ENCODE results near the gene MACC1.
"Not testable (repeated sequence)": the region's sequence is repeated elsewhere in the genome, so short reads cannot be mapped to it uniquely, and the experiment has no call there.

MACC1 gene

DNA sequence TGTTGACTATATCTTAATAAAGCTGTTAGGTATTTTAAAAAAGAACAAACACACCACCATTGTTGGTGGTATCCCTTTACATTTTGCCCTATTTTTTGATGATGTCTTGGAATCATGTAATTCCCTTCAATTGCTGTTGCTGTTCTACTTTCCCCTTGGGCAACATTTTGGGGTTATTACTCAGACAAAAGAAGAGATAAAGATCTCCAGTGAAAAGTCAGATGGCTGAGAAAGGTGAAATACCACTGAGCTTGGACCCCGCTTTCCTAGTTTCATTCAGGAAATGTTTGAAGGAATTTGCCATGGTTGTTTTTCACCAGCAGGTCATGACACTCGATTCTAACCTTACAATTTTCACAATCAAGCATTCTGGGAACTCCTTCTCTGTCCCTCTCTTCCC lies 84.6 kb downstream of the MACC1 start:
- DNase-seq, result no peak

GRCh38 chr7:20131776-20132175 lies 85.4 kb downstream of the MACC1 start:
- DNase-seq, result no peak

GRCh38 chr7:20129920-20130319 lies 87.3 kb downstream of the MACC1 start:
- DNase-seq, result no peak

GRCh38 chr7:20128001-20128400 lies 89.2 kb downstream of the MACC1 start:
- no peak for DNase-seq

- DNase-seq, result not testable (repeated sequence)
Measured at GRCh38 chr7:20126060-20126459, 91.1 kb downstream of the MACC1 start.

DNA sequence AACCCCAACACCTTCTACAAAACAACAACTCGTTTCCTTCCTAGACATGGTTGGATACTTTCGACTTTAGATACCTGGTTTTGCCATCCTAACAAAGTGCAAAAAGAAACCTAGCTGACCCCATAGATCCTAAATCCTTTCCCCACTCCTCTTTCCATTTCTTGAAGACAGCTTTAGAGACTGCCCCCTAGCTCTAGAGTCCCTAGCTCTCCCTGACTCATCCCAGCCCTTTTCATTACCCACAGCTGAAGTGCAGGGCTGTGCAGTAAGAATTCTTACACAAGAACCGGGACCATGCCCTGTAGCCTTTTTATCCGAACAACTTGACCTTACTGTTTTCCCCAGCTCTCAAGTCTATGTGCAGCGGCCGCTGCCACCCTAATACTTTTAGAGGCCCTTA lies 93.1 kb downstream of the MACC1 start:
- DNase-seq, result not testable (repeated sequence)

DNA sequence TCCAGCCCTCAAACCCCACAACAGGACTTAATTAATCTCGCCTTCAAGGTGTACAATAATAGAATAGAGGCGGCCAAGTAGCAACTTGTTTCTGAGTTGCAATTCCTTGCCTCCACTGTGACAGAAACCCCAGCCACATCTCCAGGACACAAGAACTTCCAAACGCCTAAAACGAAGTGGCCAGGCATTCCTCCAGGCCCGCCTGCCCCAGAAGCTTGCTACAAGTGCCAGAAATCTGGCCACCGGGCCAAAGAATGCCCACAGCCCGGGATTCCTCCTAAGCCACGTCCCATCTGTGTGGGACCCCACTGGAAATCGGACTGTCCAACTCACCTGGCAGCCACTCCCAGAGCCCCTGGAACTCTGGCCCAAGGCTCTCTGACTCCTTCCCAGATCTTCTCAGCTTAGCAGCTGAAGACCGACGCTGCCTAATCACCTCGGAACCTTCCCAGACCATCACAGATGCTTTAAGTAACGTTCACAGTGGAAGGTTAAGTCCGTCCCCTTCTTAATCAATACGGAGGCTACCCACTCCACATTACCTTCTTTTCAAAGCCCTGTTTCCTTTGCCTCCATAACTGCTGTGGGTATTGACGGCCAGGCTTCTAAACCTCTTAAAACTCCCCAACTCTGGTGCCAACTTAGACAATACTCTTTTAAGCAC lies 94.4 kb downstream of the MACC1 start:
- not testable (repeated sequence) for DNase-seq

- no peak for DNase-seq
Measured at GRCh38 chr7:20122073-20122472, 95.1 kb downstream of the MACC1 start.

DNA sequence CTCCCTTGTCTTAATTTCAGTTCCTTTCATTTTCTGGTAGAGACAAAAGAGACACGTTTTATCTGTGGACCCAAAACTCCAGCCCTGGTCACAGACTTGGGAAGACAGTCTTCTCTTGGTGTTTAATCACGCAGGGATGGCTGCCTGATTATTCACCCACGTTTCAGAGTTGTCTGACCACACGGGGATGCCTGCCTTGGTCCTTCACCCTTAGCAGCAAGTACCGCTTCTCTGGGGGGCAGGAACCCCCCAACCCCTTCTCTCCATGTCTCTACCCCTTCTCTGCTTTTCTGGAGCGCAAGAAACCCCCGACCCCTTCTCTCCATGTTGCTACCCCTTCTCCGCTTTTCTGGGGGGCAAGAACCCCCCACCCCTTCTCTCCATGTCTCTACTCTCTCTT lies 95.8 kb downstream of the MACC1 start:
- no peak for DNase-seq

DNA sequence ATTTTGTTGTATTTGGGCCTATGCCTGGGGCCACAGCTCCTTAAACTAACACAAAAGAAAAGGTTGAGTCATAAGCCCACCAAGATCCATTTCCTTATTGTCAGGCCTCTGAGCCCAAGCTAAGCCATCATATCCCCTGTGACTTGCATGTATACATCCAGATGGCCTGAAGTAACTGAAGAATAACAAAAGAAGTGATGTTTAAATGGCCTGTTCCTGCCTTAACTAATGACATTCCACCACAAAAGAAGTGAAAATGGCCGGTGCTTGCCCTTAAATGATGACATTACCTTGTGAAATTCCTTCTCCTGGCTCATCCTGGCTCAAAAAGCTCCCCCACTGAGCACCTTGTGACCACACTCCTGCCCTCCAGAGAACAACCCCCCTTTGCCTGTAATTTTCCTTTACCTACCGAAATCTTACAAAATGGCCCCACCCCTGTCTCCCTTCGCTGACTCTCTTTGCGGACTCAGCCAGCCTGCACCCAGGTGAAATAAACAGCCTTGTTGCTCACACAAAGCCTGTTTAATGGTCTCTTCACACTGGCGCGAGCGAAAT lies 96.5 kb downstream of the MACC1 start:
- DNase-seq, result not testable (repeated sequence)

DNA sequence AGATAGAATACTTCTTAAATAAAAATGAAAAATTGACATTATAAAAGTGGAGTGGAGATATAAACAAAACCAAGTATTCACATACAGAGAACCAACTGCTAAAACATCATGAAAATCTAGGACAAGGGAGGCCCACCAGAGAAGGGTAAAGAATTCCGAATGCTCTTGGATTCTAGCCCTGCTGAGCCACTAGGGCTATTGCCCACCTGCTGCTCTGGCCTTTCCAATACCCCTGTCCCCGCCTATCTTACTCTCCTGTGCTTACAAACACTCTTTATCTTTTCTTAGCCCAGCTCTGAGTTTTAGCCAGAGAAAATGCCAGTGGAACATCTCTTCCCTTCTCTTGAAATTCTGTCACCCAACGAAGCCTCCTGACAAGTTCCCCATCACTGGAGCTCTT lies 100.3 kb downstream of the MACC1 start:
- no peak for DNase-seq

DNA sequence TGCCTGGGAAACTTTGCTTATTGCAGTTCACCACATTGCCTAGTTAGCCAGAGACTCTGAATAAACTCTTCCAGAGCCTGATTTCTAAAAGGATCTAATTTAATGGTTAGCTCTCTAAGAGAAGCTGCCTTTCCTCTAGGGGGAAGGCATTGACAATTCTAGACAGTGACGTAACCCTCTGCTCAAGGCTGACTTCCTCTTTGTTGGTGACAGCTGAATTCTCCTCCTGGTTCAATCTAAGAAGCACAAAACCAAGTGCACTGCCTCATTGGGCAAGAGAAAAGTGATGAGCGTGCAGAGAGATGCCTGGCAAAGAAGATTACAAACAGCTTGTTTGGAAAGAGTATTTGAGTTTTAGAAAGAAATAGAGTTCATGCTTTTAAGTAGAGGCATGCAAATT lies 102.7 kb downstream of the MACC1 start:
- peak in 6 of 58 donors; percentile 0 to 14 (median 5) for DNase-seq

DNA sequence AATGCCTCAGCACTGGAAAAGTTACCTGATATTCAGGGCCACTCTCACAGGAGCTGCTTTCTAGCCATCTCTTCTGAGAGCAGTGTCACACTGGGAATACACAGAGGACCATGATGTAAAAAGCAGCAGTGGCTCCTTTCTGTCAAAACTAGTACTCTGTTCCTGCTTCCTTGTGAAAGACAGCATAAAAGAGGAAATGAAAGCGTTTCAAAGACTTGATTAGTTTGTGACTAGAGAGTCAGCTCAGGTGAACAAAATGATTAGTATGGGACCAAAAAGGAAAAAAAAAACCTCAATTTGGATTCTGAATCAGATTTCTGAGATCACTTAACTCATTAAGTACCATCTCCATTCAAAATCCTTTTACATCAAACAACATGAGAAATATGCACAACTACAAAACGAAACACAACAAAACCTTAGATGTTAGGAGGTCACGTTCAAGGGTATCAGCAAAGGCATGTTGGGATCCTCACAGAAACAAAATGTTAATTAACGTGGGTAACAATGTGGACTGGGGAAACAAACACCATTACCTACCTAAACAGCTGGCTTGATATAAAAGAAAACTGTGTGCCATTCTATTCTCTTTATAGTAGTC lies 103.7 kb downstream of the MACC1 start:
- no peak for DNase-seq

- peak in 2 of 58 donors; percentile 24 to 33 for DNase-seq
Measured at GRCh38 chr7:20112696-20113095, 104.5 kb downstream of the MACC1 start.

DNA sequence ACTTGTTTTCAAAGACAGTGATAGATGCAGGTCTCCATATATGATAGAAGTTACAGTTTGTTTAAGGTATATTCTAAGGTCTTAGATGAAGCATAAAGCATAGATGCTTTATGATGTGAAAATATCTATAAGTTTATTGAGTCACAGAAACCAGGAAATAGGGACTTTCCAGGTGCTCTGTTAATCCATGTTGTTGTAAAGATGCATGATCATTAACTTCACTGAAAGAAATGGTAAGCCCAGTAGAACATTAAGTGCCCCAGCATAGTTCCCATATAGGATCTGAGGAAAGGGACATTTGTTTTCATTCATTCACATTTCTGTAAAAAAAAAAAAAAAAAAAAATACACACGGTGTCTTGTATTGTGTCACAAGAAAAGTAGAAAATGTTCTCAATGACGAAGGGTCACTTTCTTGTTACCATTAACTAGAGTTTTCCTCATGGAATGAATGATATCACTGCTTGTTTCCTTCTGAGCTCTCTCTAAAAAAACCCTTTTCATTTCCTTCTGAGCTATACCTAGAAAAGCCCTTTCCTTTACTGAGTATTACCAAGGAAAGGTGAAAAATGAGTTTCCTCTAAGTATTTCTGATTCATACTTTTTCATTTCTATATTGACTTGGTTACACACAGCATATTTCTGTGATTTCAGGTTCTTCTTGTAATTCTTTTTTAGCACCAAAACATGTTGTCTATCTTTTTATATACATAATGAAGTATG lies 105.2 kb downstream of the MACC1 start:
- DNase-seq, result no peak

- DNase-seq, result no peak
Measured at GRCh38 chr7:20107582-20107981, 109.6 kb downstream of the MACC1 start.

- no peak for DNase-seq
Measured at GRCh38 chr7:20104696-20105095, 112.5 kb downstream of the MACC1 start.

DNA sequence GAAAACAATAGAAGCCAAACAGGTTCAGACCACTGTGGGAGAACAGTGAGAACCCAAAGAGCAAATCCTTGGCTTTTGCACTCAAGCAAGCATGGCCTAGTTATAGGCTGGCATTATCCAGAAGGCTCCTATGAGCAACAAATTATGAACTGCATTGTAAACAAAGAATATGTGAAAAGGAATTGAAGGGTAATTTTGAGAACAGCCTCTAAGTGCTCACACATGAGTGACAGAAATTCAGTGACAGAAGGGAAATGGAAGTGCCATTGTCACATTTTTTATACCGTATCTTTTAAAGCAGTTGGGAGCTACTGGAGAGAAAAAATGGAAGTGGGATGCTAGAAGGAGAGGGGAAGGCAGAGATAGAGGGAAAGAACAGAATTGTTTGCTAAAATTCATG lies 114.2 kb downstream of the MACC1 start:
- DNase-seq, result no peak

DNA sequence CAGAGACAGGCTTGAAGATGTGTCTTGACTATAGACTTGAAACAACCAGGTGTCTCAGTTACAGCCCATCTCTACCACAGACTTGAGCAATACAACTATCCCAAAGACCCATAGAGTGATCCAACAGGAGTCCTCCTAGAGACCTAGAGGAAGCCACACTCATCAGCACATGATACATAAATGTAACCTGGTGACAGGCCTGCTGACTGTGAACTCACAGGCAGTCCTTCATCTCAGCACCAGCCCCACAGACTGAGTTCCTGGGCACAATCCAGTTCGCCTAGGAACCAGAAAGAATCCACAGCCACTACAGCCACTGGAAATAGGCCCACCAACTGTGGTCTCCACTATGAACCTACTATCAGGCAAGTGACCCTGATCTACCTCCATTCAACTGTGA lies 121.3 kb downstream of the MACC1 start:
- no peak for DNase-seq

DNA sequence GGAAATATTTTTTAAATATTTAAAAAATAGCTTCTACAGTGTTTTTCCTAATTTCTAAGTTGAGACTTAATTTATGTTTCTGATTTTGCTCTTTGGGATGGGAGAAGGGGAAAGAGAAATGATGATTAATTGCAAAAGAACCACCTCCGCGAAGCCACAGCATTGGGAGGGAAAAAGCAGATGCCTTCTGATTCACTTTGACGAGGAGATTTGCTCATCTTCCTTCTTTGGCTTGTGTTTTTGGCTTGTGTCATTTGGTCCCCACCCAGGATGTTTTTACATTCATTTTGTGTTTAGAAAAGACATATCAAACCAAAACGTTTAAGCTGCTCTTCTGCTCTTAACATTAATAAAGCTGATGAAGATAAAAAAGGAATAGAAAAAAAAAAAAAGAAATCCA lies 121.7 kb downstream of the MACC1 start:
- DNase-seq, result no peak

- no peak for DNase-seq
Measured at GRCh38 chr7:20089431-20089830, 127.8 kb downstream of the MACC1 start.

DNA sequence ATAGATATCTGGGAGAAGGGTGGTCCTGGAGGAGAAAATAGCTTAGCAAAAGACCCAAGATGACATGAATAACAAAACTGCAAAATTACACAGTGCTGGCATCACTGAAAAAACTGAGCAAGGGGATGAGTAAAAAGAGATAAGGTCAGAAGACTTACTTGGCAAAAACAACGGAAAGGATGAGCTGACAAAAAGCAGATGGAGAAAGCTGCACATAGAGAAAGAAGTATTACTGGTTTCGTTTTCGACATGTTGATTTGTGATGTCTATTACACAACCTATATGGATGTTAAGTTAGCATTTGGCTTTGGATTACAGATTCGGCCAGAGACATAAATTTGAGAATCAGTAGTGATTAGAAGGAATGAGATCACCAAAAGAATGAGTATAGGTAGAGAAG lies 132.1 kb downstream of the MACC1 start:
- DNase-seq, result no peak

Measured in anterior cingulate cortex (tissue), 58 donors.